HCT116 (cell line): Measurements from ENCODE around the gene ZNF653. TPM values are rescaled to one million over a fixed set of nuclear protein-coding genes. Genes with fewer than 3 reads are reported as not detected.

Experiments used
- ATAC-seq: fragments of 200-7000 bp; cut with Tn5 transposase; 2 replicates; pipeline ENCODE4 v1.9.1; 2020; ENCODE audit warnings: mild to moderate bottlenecking, moderate library complexity
- BruUV-seq: library from RNA; stranded (reverse); fragments of 400-500 nt; replicated peaks from 2 replicates; lab custom pipeline; 2021; lab: Mats Ljungman, UMichigan
- CTCF ChIA-PET: fragments of 300-600 bp; sonication (Branson Sonifier 250); formaldehyde crosslinking; loops from one replicate; lab custom pipeline; 2021; ENCODE audit warnings: antibody characterized with exemption; lab: Charles Lee
- POLR2A ChIA-PET: fragments of 300-600, 350-600 bp; sonication (Branson Sonifier 250); formaldehyde crosslinking; loops from one replicate; lab custom pipeline; 2021; ENCODE audit warnings: antibody characterized with exemption; lab: Charles Lee
- RAD21 ChIA-PET, 2 experiments: fragments of 300-600 bp; sonication (Branson Sonifier 250); formaldehyde crosslinking; loops; one replicate each; lab custom pipeline; 2023; ENCODE audit warnings: low total read pairs in 2 of 2; ENCODE audit not compliant: uncharacterized antibody in 2 of 2, unreplicated experiment in 2 of 2, low non-redundant PET in 1 of 2; lab: Charles Lee
- DNase-seq: peaks from one replicate; pipeline ENCODE4 v3.0.0-alpha.2; 2010; ENCODE audit warnings: low read depth, low spot score
- H2AFZ ChIP-seq: fragments of 200-600 bp; shearing (Covaris generic), sonication (generic); 2 replicates; pipeline ENCODE4 v1.6.1; 2017; ENCODE audit warnings: low read depth, mixed run types, mixed read lengths, antibody characterized with exemption, low read length; ENCODE audit not compliant: poor library complexity, severe bottlenecking
- H3K27ac ChIP-seq: 2 replicates; pipeline ENCODE4 v1.5.1; 2012; ENCODE audit warnings: low read depth, low read length
- H3K27me3 ChIP-seq: fragments of 200-600 bp; sonication (generic); 2 replicates; pipeline ENCODE4 v1.6.1; 2016; ENCODE audit warnings: mixed run types, low read length, mixed read lengths; ENCODE audit not compliant: insufficient read depth
- H3K36me3 ChIP-seq, 2 experiments: fragments of 200-500 bp in 1 of 2; fragments of 200-600 bp in 1 of 2; sonication (Bioruptor generic) in 1 of 2; sonication (generic) in 1 of 2; 2 replicates each; pipeline versions ENCODE4 v1.5.1 to v1.6.1; 2014 to 2016; ENCODE audit warnings: low read length in 2 of 2, inconsistent platforms in 1 of 2, mixed read lengths in 1 of 2, mixed run types in 1 of 2; ENCODE audit not compliant: insufficient read depth in 2 of 2, control insufficient read depth in 1 of 2
- H3K4me1 ChIP-seq, 2 experiments: fragments of 200-600 bp in 1 of 2; sonication (generic) in 1 of 2; 2 replicates each; pipeline versions ENCODE4 v1.5.1 to v1.6.1; 2012 to 2017; ENCODE audit warnings: low read length in 2 of 2, inconsistent platforms in 1 of 2, mild to moderate bottlenecking in 1 of 2, mixed read lengths in 1 of 2, mixed run types in 1 of 2, moderate library complexity in 1 of 2; ENCODE audit not compliant: insufficient read depth in 2 of 2, control insufficient read depth in 1 of 2
- H3K4me2 ChIP-seq: fragments of 200-600 bp; sonication (generic); 2 replicates; pipeline ENCODE4 v1.6.1; 2017; ENCODE audit warnings: mixed run types, low read length, mixed read lengths
- H3K4me3 ChIP-seq, 2 experiments: fragments of 200-600 bp in 1 of 2; sonication (generic) in 1 of 2; replicated peaks in 1 of 2; 2 replicates each; pipeline ENCODE4 v1.5.1; 2011 to 2016; ENCODE audit warnings: low read length in 2 of 2, control low read depth in 1 of 2, low read depth in 1 of 2, mild to moderate bottlenecking in 1 of 2, mixed read lengths in 1 of 2, mixed run types in 1 of 2
- H3K79me2 ChIP-seq: fragments of 200-600 bp; sonication (generic); 2 replicates; pipeline ENCODE4 v1.6.1; 2017; ENCODE audit warnings: mild to moderate bottlenecking, mixed run types, low read length, moderate library complexity, mixed read lengths; ENCODE audit not compliant: insufficient read depth
- H3K9ac ChIP-seq: fragments of 200-600 bp; sonication (generic); 2 replicates; pipeline ENCODE4 v1.6.1; 2016; ENCODE audit warnings: low read length, mixed read lengths
- H3K9me2 ChIP-seq: fragments of 200-600 bp; sonication (generic), shearing (Covaris generic); 2 replicates; pipeline ENCODE4 v1.6.1; 2017; ENCODE audit warnings: mixed run types, mild to moderate bottlenecking, moderate library complexity; ENCODE audit not compliant: insufficient read depth
- H3K9me3 ChIP-seq, 2 experiments: fragments of 200-500 bp in 1 of 2; fragments of 200-600 bp in 1 of 2; sonication (Bioruptor generic) in 1 of 2; sonication (generic) in 1 of 2; 2 replicates each; pipeline ENCODE4 v1.6.1; 2014 to 2017; ENCODE audit warnings: low read length in 2 of 2, mixed read lengths in 2 of 2, inconsistent platforms in 1 of 2, low read depth in 1 of 2, mild to moderate bottlenecking in 1 of 2, mixed run types in 1 of 2, moderate library complexity in 1 of 2; ENCODE audit not compliant: control insufficient read depth in 1 of 2, insufficient read depth in 1 of 2
- H4K20me1 ChIP-seq: fragments of 200-600 bp; sonication (generic), shearing (Covaris generic); 2 replicates; pipeline ENCODE4 v1.6.1; 2017; ENCODE audit warnings: mixed run types, mild to moderate bottlenecking, moderate library complexity; ENCODE audit not compliant: insufficient read depth
- ATF3 ChIP-seq: IDR thresholded peaks from 2 replicates; pipeline ENCODE4 v1.6.1; 2012
- CTCF ChIP-seq, 3 experiments: fragments of 200-600 bp in 1 of 3; sonication (generic) in 1 of 3; IDR thresholded peaks in 2 of 3; conservative IDR thresholded peaks in 1 of 3; 2 replicates each; pipeline ENCODE4 v1.5.1; 2012 to 2017; ENCODE audit warnings: low read depth in 2 of 3, low read length in 2 of 3, antibody characterized with exemption in 1 of 3, borderline replicate concordance in 1 of 3, control low read depth in 1 of 3, mild to moderate bottlenecking in 1 of 3, mixed read lengths in 1 of 3, mixed run types in 1 of 3, moderate library complexity in 1 of 3; ENCODE audit not compliant: insufficient read depth in 1 of 3
- EGR1 ChIP-seq: IDR thresholded peaks from 2 replicates; pipeline ENCODE4 v1.6.1; 2012; ENCODE audit warnings: low read depth
- ELF1 ChIP-seq: IDR thresholded peaks from 2 replicates; pipeline ENCODE4 v1.6.1; 2012; ENCODE audit warnings: low read depth, borderline replicate concordance
- EZH2 ChIP-seq: fragments of 200-600 bp; sonication (generic); IDR thresholded peaks from 2 replicates; pipeline ENCODE4 v1.6.1; 2017; ENCODE audit warnings: antibody characterized with exemption, mixed run types
- EZH2phosphoT487 ChIP-seq: fragments of 200-600 bp; IDR thresholded peaks from 2 replicates; pipeline ENCODE4 v1.6.1; 2018; ENCODE audit warnings: antibody characterized with exemption, borderline replicate concordance
- MAX ChIP-seq: IDR thresholded peaks from 2 replicates; pipeline ENCODE4 v1.6.1; 2012
- POLR2A ChIP-seq: IDR thresholded peaks from 2 replicates; pipeline ENCODE4 v1.7.0; 2011; ENCODE audit warnings: borderline replicate concordance; ENCODE audit not compliant: insufficient read depth, insufficient read length; ENCODE audit errors: extremely low read depth
- POLR2AphosphoS5 ChIP-seq: IDR thresholded peaks from 2 replicates; pipeline ENCODE4 v1.6.1; 2011; ENCODE audit warnings: mild to moderate bottlenecking, low read depth, low read length, moderate library complexity
- REST ChIP-seq: IDR thresholded peaks from 2 replicates; pipeline ENCODE4 v1.6.1; 2012; ENCODE audit warnings: low read depth
- ZFX ChIP-seq: fragments of 450-650 bp; IDR thresholded peaks from 2 replicates; pipeline ENCODE4 v1.6.1; 2017
- ZNF274 ChIP-seq: fragments of 200-500 bp; sonication (Bioruptor generic); IDR thresholded peaks from 2 replicates; pipeline ENCODE4 v1.6.1; 2014; ENCODE audit warnings: mild to moderate bottlenecking, low read depth, low read length, inconsistent platforms
- intact Hi-C: fragments of 100-400 bp; cut with micrococcal nuclease; formaldehyde crosslinking; loops from 2 replicates; pipeline ENCODE4 v1.10.0; 2022
- total RNA-seq: library from RNA; stranded (reverse); gene quantifications from one replicate; pipeline ENCODE4 v1.2.1, GENCODE V29; 2021; ENCODE audit not compliant: unreplicated experiment

ZNF653 gene
- total RNA-seq, 1 experiment from 2014 or later: 16.1 TPM

- Histone ChIP-seq H4K20me1 (no peaks in the 10 kb centered on the region), H3K4me3 (no peak overlapping the region), H3K36me3 (no peaks in the 10 kb centered on the region)
- POLR2A ChIA-PET: interaction anchor here (2.1 kb wide), 1 partner anchor 24 kb away, joined by 8 read pairs; the partner anchor contains the start of gene ELOF1
- intact Hi-C loops: no loop called here
- TF ChIP-seq ZFX (no peak), ZNF274 (no peak), ATF3 (no peak), ELF1 (no peak), EZH2phosphoT487 (no peak), POLR2A (no peak), MAX (no peak), CTCF (IDR thresholded peaks at IDR 0.05 in 2 of 3, conservative IDR thresholded peaks at IDR 0.05 in 1 of 3; ENCODE audit: borderline replicate concordance in 1 of 3, insufficient read depth in 1 of 3, low read depth in 2 of 3, low read length in 2 of 3) (no peak)
- TF ChIP-seq, all 23 proteins: peak for 0
- BruUV-seq: no TSS peak
- H3K79me2 ChIP-seq: no peaks in the 10 kb centered on the region
- no peak overlapping the region for H2AFZ ChIP-seq
- CTCF ChIA-PET: no interaction called here
- no peaks in the 10 kb centered on the region for H3K9me2 ChIP-seq
- no peak overlapping the region for H3K27ac ChIP-seq
- H3K27me3 ChIP-seq: no peaks in the 10 kb centered on the region
- H3K4me2 ChIP-seq: no peak overlapping the region
- no peaks in the 10 kb centered on the region for H3K9me3 ChIP-seq
- RAD21 ChIA-PET: no interaction called here
- ATAC-seq (no peak), DNase-seq (no peak)
- H3K4me1 ChIP-seq: peaks cover 26 to 48% of the 10 kb centered on the region in 2 experiments
- no peak overlapping the region for H3K9ac ChIP-seq
Observed at GRCh38 chr19:11534948-11535347, 29.3 kb upstream of the ZNF653 start.

GRCh38 chr19:11534538-11534937, 28.9 kb upstream of the ZNF653 start:
- H3K27me3 ChIP-seq: no peaks in the 10 kb centered on the region
- H3K4me3 ChIP-seq: no peak overlapping the region
- no peaks in the 10 kb centered on the region for H4K20me1 ChIP-seq
- no peaks in the 10 kb centered on the region for H3K36me3 ChIP-seq
- H3K4me1 ChIP-seq: peaks cover 26 to 51% of the 10 kb centered on the region in 2 experiments
- intact Hi-C loops: no loop called here
- no peaks in the 10 kb centered on the region for H3K9me2 ChIP-seq
- ATAC-seq (no peak), DNase-seq (no peak)
- no peak overlapping the region for H2AFZ ChIP-seq
- no peaks in the 10 kb centered on the region for H3K79me2 ChIP-seq
- no peaks in the 10 kb centered on the region for H3K9me3 ChIP-seq
- H3K27ac ChIP-seq: no peak overlapping the region
- ChIA-PET CTCF (no interaction called here), RAD21 (no interaction called here), POLR2A (no interaction called here)
- BruUV-seq: no TSS peak
- no peak overlapping the region for H3K9ac ChIP-seq
- no peak overlapping the region for H3K4me2 ChIP-seq
- TF ChIP-seq ATF3 (no peak), ZNF274 (no peak), EZH2 (no peak), EGR1 (no peak), POLR2A (no peak), EZH2phosphoT487 (no peak), POLR2AphosphoS5 (no peak), MAX (no peak), REST (no peak)
